Urinary bladder (tissue), 4 donors: ENCODE results near the gene CLASRP. TPM values are rescaled to one million over a fixed set of nuclear protein-coding genes. Genes with fewer than 3 reads are reported as not detected.

Experiments used
- DNase-seq: peaks from one replicate; pipeline ENCODE4 v3.0.0-alpha.2; 2015; ENCODE audit errors: extremely low spot score
- H3K27ac ChIP-seq: one replicate; pipeline ENCODE4 v1.5.1; 2013; ENCODE audit warnings: low read depth, mild to moderate bottlenecking, moderate library complexity
- H3K36me3 ChIP-seq: one replicate; pipeline ENCODE4 v1.6.1; 2013; ENCODE audit warnings: mild to moderate bottlenecking, moderate library complexity; ENCODE audit not compliant: insufficient read depth
- H3K4me1 ChIP-seq: one replicate; pipeline ENCODE4 v1.6.1; 2013; ENCODE audit warnings: mild to moderate bottlenecking, moderate library complexity; ENCODE audit not compliant: insufficient read depth
- H3K4me3 ChIP-seq: one replicate; pipeline ENCODE4 v1.5.1; 2013; ENCODE audit warnings: low read depth, low read length
- WGBS: extraction: QIAGEN DNeasy Blood & Tissue Kit; methylation state at CpG from one replicate; pipeline ENCODE4 v1.1.7; 2013; 5-methylcytosine and 5-hydroxymethylcytosine counted together
- polyA plus RNA-seq: library from polyadenylated mRNA; stranded (reverse); fragments of 200-250 nt; gene quantifications from one replicate; pipeline ENCODE4 v1.2.3, GENCODE V29; 2013
- total RNA-seq: library from RNA; depleted of rRNA; stranded (reverse); fragments of >200 nt; gene quantifications from one replicate; pipeline ENCODE4 v1.2.3, GENCODE V29; 2014
- donor health status: healthy with polysubstance abuse.
- donor health status: healthy.

Gene CLASRP
- total and polyA plus RNA-seq, 2 donors = 11.2 to 45.6 TPM

DNA sequence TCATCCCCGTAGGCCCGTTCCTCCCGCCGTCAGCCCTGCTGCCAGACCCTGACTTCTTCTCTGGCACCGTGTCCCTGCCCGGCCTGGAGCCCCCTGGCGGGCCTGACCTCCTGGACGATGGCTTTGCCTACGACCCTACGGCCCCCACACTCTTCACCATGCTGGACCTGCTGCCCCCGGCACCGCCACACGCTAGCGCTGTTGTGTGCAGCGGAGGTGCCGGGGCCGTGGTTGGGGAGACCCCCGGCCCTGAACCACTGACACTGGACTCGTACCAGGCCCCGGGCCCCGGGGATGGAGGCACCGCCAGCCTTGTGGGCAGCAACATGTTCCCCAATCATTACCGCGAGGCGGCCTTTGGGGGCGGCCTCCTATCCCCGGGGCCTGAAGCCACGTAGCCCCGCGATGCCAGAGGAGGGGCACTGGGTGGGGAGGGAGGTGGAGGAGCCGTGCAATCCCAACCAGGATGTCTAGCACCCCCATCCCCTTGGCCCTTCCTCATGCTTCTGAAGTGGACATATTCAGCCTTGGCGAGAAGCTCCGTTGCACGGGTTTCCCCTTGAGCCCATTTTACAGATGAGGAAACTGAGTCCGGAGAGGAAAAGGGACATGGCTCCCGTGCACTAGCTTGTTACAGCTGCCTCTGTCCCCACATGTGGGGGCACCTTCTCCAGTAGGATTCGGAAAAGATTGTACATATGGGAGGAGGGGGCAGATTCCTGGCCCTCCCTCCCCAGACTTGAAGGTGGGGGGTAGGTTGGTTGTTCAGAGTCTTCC, 1.3 kb upstream of the CLASRP start:
- H3K27ac ChIP-seq = no peak overlapping the region
- no peaks in the 10 kb centered on the region for H3K36me3 ChIP-seq
- no peaks in the 10 kb centered on the region for H3K4me1 ChIP-seq
- DNase-seq = no peak
- H3K4me3 ChIP-seq = no peak overlapping the region
- WGBS = 90% methylated on average over 37 of the region's 37 CpGs

GRCh38 chr19:45040059-45040771, 1.4 kb downstream of the CLASRP start:
- Histone ChIP-seq H3K4me1 (no peaks in the 10 kb centered on the region), H3K27ac (no peak overlapping the region), H3K4me3 (no peak overlapping the region), H3K36me3 (no peaks in the 10 kb centered on the region)
- no peak for DNase-seq
- 82% methylated on average over 19 of the region's 19 CpGs for WGBS

- no peak overlapping the region for H3K4me3 ChIP-seq
- 87% methylated on average over 6 of the region's 6 CpGs for WGBS
- DNase-seq = no peak
- no peaks in the 10 kb centered on the region for H3K4me1 ChIP-seq
- H3K36me3 ChIP-seq = peaks cover 2% of the 10 kb centered on the region
- no peak overlapping the region for H3K27ac ChIP-seq
These were observed 2.3 kb downstream of the CLASRP start for GRCh38 chr19:45041125-45041524.

GRCh38 chr19:45045671-45046353, 7.0 kb downstream of the CLASRP start:
- Histone ChIP-seq H3K36me3 (peaks cover 2% of the 10 kb centered on the region), H3K4me3 (no peak overlapping the region), H3K27ac (no peak overlapping the region), H3K4me1 (no peaks in the 10 kb centered on the region)
- DNase-seq = no peak
- WGBS = 79% methylated on average over 14 of the region's 14 CpGs

DNA sequence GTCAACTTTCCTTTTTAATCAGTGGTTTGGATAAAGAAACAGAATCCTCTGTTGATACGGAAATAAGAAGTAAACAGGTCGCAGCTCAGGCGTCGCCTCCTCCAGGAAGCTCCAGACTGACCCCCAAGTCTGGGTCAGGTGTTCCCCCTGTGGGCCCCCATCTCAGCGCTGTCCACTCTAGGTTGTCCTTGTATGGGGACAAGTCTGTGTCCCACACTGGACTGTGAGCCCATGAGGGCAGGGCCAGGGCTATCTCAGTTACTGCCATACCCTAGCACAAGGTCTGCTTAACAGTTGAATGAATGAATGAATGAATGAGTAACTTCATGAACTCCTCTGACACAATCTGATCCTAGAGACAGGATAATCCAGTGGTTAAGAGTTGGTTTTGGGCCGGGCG, 7.5 kb downstream of the CLASRP start:
- Histone ChIP-seq H3K4me3 (no peak overlapping the region), H3K4me1 (no peaks in the 10 kb centered on the region), H3K27ac (no peak overlapping the region), H3K36me3 (peaks cover 2% of the 10 kb centered on the region)
- DNase-seq = no peak
- WGBS = 91% methylated on average over 7 of the region's 7 CpGs

DNA sequence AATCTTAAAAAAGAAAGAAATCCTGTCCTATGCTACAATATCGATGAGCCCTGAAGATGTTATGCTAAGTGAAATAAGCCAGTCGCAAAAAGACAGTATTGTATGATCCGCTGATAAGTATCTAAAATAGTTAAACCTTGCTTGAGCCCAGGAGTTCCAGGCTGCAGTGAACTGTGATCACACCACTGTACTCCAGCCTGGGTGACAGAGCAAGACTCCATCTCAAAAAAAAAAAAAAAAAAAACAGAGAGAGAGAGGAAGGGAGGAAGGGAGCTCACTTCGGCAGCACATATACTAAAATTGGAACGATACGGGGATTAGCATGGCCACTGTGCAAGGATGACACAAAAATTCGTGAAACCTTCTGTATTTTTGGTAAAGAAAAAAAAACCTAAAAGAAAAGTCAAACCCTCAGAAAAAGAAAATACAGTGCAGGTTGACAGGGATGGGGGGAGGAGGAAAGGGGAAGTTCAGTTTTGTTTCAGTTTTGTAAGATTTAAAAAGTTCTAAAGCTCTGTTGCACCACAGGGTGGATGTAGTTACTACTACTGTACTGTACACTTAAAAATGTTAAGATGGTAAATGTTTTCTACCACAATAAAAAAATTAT, 8.4 kb downstream of the CLASRP start:
- no peak overlapping the region for H3K4me3 ChIP-seq
- no peaks in the 10 kb centered on the region for H3K4me1 ChIP-seq
- H3K36me3 ChIP-seq = peaks cover 2% of the 10 kb centered on the region
- DNase-seq = no peak
- 74% methylated on average over 7 of the region's 7 CpGs for WGBS
- H3K27ac ChIP-seq = no peak overlapping the region

GRCh38 chr19:45049073-45049736, 10.4 kb downstream of the CLASRP start:
- H3K27ac ChIP-seq = no peak overlapping the region
- 87% methylated on average over 8 of the region's 8 CpGs for WGBS
- peaks cover 2% of the 10 kb centered on the region for H3K36me3 ChIP-seq
- no peaks in the 10 kb centered on the region for H3K4me1 ChIP-seq
- no peak overlapping the region for H3K4me3 ChIP-seq
- DNase-seq = no peak

DNA sequence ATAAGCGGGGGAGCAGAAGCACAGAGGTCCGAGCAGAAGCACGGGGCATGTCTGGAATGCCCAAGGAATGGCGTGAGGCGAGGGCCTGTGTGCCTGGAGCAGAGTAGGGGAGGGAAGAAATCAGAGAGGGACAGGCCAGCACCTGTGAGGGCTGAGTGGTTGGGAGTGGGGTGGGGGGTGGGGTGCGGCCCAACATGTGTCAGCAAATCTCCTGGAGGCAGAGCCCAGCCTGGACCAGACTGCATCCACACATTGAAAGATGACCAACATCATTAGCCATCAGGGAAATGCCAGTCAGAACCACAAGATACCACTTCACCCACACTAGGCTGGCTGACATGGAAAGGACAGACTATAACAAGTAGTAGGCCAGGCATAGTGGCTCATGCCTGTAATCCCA, 11.2 kb downstream of the CLASRP start:
- Histone ChIP-seq H3K4me3 (no peak overlapping the region), H3K4me1 (no peaks in the 10 kb centered on the region), H3K36me3 (peaks cover 2% of the 10 kb centered on the region), H3K27ac (no peak overlapping the region)
- 85% methylated on average over 6 of the region's 6 CpGs for WGBS
- DNase-seq = no peak

DNA sequence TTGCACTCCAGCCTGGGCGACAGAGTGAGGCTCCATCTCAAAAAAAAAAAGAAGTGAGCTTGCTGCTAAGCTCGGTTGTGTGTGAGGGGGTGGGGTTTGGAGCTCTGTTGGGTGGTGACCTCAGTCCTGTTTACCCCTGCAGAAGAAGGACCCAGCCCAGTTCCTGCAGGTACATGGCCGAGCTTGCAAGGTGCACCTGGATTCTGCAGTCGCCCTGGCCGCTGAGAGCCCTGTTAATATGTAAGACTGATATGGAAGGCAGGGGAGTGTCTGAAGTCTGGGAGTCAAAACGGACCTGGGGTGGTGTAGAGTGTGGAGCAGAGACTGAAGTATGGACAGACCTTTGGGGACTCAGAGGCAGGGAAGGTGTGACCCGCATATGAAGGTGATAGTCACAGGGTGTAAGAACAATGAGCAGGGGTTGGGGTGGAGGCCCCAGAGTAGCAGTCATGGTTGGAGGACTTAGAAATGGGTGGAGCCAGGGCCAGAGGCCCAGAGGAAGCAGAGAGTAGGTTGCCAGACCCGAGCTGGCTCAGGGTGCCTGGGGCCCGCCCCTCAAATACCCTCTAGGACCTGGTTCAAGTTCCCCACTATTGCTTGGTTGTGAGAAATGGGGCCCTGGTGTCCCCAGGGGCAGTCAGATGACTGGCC, 13.2 kb downstream of the CLASRP start:
- DNase-seq = no peak
- Histone ChIP-seq H3K4me3 (no peak overlapping the region), H3K36me3 (no peaks in the 10 kb centered on the region), H3K4me1 (no peaks in the 10 kb centered on the region), H3K27ac (no peak overlapping the region)
- 74% methylated on average over 9 of the region's 9 CpGs for WGBS

DNA sequence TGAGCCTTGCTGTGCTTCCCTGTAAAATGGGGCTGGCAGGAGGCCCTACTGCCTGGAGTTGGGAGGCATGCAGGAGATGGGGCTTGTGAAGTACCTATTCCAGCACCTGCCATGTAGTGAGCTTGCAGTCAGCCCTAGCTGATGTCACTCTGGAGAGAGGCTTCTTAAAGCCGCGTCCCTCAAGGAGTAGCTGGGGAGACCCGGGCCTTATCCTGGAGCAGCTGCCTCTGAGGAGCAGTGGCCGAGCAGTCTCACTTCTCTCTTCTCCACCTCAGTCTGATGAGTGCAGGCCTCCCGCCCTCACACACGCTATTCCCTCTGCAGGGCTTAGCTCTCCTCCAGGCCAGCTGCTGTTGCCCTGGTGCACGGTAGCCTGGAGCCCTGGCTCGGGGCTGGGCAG, 18.0 kb downstream of the CLASRP start:
- WGBS = 85% methylated on average over 8 of the region's 8 CpGs
- Histone ChIP-seq H3K4me1 (no peaks in the 10 kb centered on the region), H3K4me3 (no peak overlapping the region), H3K27ac (no peak overlapping the region), H3K36me3 (peaks cover 6% of the 10 kb centered on the region)
- DNase-seq = no peak

DNA sequence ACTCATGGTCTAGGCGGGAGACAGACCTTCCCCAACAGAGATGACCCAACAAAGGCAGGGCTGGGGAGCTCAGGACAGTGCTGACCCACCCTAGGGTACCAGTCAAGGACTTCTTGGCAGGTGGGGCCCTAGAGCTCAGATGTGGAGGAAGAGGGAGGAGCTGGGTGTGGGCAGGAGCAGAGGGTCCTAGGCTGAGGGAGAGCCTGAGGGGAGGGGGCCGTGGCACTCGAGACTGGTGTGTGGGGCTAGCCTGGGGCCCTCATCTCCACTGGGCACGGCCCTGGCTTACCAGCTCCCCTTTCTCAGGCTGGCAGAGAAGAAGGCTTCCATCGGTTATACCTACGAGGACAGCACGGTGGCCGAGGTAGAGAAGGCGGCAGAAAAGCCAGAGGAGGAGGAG, 18.6 kb downstream of the CLASRP start:
- H3K27ac ChIP-seq = no peak overlapping the region
- DNase-seq = no peak
- peaks cover 6% of the 10 kb centered on the region for H3K36me3 ChIP-seq
- 87% methylated on average over 9 of the region's 9 CpGs for WGBS
- no peaks in the 10 kb centered on the region for H3K4me1 ChIP-seq
- no peak overlapping the region for H3K4me3 ChIP-seq

GRCh38 chr19:45058622-45059159, 19.8 kb downstream of the CLASRP start:
- WGBS = 86% methylated on average over 14 of the region's 14 CpGs
- H3K36me3 ChIP-seq = peaks cover 6% of the 10 kb centered on the region
- no peak overlapping the region for H3K27ac ChIP-seq
- no peaks in the 10 kb centered on the region for H3K4me1 ChIP-seq
- DNase-seq = no peak
- no peak overlapping the region for H3K4me3 ChIP-seq
